A673 (cell line): Measurements from ENCODE around the gene VASH2.

Experiments used
- EZH2 ChIP-seq: fragments of 200-600 bp; sonication (generic); IDR thresholded peaks from 2 replicates; pipeline ENCODE4 v1.6.1; 2017; ENCODE audit warnings: borderline replicate concordance, low read depth, mild to moderate bottlenecking, mixed read lengths, antibody characterized with exemption, low read length; ENCODE audit not compliant: poor library complexity, severe bottlenecking
- TF ChIP-seq, protein P1 (sequence below): fragments of 300-800, 200-600 bp; sonication (generic); conservative IDR thresholded peaks from 2 replicates; pipeline ENCODE4 v1.5.1; 2017; ENCODE audit warnings: low read depth, mild to moderate bottlenecking, antibody characterized with exemption, low read length, moderate library complexity, mixed read lengths

DNA sequence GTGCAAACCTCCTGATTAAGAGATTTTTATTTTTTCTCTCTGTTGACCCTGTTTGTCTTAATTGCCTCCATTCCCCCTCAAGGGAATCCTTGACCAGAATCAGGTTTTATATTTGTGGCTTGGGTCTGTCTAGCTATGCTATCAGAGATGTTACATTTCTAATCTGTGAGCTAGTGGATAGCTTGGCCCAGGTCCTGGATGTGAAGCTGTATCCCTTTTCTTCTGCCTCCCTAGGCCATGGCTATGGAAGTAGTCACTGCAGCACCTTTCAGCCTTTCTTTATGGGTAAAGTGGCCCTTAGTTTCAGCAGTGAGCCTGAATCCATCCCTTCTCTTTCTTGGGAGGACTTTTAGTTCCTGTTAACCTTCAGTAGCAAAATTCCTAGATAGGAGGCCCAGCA is 82.3 kb downstream of the VASH2 start:
- TF ChIP-seq, protein P1, sequence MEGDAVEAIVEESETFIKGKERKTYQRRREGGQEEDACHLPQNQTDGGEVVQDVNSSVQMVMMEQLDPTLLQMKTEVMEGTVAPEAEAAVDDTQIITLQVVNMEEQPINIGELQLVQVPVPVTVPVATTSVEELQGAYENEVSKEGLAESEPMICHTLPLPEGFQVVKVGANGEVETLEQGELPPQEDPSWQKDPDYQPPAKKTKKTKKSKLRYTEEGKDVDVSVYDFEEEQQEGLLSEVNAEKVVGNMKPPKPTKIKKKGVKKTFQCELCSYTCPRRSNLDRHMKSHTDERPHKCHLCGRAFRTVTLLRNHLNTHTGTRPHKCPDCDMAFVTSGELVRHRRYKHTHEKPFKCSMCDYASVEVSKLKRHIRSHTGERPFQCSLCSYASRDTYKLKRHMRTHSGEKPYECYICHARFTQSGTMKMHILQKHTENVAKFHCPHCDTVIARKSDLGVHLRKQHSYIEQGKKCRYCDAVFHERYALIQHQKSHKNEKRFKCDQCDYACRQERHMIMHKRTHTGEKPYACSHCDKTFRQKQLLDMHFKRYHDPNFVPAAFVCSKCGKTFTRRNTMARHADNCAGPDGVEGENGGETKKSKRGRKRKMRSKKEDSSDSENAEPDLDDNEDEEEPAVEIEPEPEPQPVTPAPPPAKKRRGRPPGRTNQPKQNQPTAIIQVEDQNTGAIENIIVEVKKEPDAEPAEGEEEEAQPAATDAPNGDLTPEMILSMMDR, result no peak
- TF ChIP-seq EZH2, result no peak
